GM18498 (cell line): ENCODE data around the gene CA11.
"Not testable (repeated sequence)": the region's sequence is repeated elsewhere in the genome, so short reads cannot be mapped to it uniquely, and the experiment has no call there.

Experiments
- ATAC-seq: cut with Tn5 transposase; IDR thresholded peaks from one replicate; pipeline ENCODE4 v1.9.1; 2021; ENCODE audit warnings: mild to moderate bottlenecking, moderate library complexity; ENCODE audit not compliant: unreplicated experiment

The CA11 gene

DNA sequence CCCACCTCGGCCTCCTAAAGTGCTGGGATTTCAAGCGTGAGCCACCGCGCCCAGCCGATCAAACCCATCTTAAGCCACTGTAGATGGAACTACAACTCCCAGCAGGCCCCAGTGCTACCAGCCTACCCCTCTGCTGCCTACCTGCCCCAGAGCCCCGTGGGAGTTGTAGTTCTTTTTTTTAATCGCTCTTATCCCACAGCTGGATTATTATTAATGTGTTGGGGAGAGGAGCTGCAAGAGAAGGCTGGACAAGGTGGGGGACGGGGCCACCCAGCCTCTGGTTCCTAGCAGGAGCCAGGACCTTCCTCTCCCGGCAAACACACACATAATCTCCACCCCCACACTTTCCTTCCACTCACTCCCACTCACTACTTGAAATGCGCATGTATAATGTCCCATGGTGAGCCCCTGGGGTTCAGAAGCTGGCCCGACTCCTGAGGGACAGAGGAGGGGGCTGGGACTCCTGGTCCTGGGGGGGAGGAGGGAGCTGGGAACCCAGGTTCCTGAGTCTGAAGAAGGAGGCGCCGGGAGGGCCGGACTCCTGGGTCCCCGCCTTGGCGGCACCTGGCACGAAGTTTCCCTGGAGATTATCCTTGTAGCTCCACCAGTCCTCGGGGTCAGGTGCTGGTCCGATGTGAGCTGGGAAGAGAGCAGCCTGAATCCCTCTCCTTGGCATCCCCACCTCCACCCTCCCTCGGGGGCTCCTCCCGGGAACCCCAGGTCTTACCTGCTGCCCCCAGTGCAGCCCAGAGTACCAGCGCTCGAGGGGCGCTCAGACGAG lies 958 bp downstream of the CA11 start:
- no peak for ATAC-seq

DNA sequence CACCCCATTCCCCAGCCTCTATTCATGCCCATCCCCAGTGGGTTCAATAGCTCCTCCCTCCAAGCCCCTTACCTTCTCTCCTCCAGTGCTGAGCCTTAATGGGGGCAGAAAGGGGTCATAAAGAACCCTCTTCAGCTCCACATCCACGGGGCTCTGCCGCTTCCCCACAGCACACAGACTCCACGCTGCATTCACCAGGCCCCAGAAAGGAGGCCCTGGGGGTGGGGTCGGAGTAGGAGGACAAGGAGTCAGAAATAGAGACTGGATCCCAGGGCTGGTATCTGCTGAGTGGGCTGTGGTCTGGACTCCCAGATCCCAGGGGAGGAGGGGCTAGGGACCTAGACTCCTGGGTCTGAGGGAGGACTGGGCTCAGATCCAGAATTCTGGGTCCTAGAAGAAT lies 1.6 kb downstream of the CA11 start:
- ATAC-seq: no peak

DNA sequence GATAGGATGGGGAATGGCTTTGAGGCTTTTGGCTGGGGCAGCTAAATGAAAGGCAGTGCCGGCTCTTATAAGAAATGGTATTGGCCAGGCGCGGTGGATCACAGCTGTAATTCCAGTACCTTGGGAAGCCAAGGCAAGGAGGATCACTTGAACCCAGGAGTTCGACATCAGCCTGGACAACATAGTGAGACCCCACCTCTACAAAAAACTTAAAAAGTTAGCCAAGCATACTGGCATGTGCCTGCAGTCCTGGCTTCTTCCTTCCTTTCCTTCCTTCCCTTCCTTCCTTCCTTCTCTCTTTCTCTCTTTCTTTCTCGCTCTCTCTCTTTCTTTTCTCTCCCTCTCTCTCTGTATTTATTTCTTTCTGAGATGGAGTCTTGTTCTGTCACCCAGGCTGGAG lies 3.1 kb downstream of the CA11 start:
- ATAC-seq: no peak

DNA sequence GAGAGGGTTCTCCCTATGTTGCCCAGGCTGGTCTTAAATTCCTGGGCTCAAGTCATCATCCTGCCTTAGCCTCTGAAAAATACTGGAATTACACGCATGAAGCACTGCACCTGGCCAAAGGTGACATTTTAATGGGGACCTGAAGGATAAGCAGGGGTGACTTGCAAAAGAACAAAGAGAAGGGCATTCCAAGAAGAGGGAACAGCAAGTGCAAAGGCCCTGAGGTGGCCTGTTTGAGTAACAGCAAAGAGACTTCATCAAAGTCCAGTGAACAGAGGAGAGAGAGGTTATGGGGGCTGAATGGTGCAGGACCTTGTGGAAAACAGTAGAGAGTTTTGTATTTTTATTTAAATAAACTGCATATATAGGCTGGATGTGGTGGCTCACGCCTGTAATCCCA lies 4.1 kb downstream of the CA11 start:
- ATAC-seq: no peak

DNA sequence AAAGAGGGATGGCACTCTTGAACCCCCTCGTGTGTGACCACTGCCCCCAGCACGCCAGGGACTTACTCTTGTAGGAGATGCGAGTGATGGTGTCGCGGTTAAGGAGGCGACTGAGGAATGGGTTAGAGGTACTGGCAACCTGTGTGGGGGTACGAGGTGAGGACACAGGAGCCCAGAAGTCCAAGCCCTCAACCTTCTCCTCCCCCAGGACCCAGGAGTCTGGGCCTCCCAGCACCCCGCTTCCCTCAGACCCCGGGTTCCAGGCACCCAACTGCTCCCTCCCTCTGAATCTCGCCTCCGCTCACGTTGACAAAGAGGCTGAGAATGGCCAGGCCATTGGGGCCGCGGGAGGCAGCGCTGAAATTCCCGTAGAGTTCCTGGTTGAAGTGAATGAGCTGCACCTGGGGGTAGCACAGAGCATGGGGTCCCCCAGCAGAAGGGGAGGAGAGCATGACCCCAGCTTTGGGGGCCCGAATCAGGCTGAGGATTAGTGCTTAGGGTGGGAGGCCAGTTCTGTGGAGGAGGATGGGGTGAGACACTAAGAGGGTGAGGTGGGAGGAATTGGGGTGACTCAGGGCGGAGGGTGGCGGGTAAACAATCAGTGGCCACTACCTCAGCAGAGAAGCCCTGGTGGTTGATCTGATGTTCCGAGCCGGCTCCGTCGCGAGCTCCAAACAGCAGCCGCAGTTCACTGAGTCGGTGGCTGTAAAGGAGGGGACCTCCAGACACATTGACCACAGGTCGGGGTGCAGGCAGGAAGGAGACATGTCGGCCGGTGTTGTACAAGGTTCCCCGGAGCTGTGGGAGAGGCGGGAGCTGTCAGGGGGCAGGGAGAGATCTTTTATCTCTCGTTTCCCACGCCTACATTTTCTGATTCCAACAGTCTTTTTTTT lies 6.3 kb downstream of the CA11 start:
- no peak for ATAC-seq

- ATAC-seq: no peak
Observed at GRCh38 chr19:48638831-48639381, 7.1 kb downstream of the CA11 start.

GRCh38 chr19:48637948-48638830 lies 7.8 kb downstream of the CA11 start:
- peak; percentile 13 for ATAC-seq

DNA sequence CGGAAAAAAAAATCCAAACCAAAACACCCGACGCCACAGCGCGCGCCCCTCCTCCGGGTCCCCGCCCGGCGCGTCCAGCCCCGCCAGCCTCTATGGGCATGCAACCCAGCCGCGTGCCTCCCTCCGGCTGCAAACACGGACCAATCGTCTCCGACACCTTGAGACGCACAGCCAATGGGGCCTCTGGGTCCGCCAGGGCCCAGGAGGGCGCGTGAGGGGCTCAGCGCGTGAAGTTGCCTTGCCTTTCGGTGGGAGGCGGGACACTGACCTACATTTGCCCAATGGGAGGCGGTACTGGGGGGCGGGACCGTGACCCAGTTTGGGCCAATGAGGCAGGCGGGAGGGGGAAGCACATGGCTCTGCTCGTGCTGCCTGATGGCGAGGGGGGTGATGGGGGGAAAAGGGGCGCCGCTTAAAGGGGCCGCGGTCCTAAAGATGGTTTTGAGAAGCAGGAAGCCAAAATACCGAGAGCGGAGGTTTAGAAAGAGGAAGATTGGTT lies 8.5 kb downstream of the CA11 start:
- peak; percentile 76 for ATAC-seq

GRCh38 chr19:48636859-48637448 lies 9.0 kb downstream of the CA11 start, which contains the start of gene DBP:
Gene DBP, minus strand, starts transcription at chr19:48637379. Its CDS starts 385 bp downstream, at chr19:48636994.
- peak; percentile 0 for ATAC-seq

GRCh38 chr19:48635966-48636858 lies 9.8 kb downstream of the CA11 start:
- no peak for ATAC-seq

GRCh38 chr19:48635263-48635965 lies 10.6 kb downstream of the CA11 start:
- no peak for ATAC-seq

DNA sequence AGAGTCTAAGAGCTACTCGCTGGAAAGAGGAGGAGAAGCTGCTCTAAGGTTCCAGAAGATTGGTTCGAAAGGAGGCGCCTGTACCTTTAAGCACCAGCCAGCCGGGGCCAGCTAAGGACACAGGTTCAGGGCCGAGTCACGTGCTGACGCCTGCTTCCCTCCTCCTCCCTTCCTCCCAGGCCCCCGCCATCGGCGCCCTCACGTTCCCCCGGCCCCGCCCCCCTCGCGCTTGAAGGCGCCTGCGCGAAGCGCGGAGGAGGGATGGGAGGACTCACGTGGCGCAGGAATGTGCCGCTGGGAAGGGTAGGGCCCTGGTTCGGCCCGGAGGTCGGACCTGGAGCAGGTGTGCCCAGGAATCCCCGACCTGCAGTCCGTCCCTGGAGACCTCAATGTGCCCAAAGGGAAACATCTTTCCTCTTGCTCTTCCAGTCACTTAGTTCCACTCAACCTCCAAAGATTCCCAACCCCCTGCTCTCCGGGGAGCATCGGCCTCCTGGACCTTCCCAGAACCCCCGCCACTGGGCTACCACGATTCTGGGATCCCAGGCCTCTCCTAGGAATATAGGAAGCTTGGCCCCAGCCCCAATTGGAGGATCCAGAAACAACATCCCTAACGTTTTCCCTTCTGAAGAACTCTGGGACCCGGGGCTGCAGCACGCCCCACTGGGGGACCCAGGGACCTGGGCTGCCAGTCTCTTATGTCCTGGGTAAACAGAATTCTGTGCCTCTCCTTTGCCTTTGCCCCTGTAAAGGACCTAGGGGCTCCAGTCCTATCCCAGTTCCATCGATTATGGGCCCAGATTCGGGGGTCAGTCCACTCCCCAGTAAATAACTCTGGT lies 11.3 kb downstream of the CA11 start:
- peak; percentile 25 for ATAC-seq

DNA sequence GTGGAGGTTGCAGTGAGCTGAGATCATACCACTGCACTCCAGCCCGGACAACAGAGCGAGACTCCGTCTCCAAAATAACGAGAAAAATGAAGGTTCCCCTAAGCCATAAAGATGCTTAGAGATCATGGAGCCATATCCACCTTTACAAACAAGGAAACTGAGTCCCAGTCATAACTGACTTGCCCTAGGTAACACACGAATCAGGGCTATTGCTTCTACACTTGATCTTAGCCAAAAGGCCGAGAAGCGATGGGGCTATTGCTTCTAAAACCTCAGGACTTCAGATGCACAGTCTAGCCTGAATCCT lies 12.0 kb downstream of the CA11 start:
- ATAC-seq: no peak

GRCh38 chr19:48633148-48634035 lies 12.6 kb downstream of the CA11 start:
- ATAC-seq: no peak

- no peak for ATAC-seq
Observed at GRCh38 chr19:48632692-48633147, 13.3 kb downstream of the CA11 start.

DNA sequence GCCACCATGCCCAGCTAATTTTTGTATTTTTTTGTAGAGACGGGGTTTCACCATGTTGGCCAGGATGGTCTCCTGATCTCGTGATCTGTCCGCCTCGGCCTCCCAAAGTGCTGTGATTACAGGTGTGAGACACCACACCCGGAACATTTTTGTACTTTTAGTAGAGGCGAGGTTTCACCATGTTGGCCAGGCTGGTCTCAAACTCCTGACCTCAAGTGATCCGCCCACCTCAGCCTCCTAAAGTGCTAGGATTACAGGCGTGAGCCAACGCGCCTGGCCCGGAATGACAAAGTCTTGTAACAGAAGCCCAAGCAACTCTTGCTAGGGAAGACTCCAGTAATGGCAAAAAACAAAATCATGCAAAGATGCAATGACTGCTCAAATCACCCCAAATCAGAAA lies 13.7 kb downstream of the CA11 start:
- ATAC-seq: not testable (repeated sequence)

DNA sequence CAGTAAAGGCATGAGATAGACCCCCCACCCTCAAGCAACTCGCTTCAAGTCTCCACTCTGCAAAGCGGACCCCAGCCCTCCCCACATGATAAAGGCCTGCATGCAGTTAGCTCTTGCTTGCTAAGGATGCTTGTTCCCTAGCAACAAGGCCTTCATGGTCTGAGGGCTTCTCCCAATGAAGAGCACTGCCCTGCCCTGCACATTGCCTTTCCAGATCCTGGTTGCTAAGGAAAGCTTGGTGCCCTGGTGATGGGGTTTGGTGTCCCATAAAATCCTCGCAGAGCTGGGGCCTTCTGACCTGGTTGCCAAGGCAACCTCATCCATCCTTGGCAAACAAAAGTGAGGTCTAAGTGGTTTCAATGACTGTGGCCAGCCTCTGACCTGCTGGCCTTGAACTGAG lies 14.8 kb downstream of the CA11 start:
- no peak for ATAC-seq
